HG03066 (cell line): ENCODE results near the gene FBXO9.
"Not testable (repeated sequence)": the region's sequence is repeated elsewhere in the genome, so short reads cannot be mapped to it uniquely, and the experiment has no call there.

Experiments used
- ATAC-seq: cut with Tn5 transposase; IDR thresholded peaks from one replicate; pipeline ENCODE4 v1.9.1; 2021; ENCODE audit warnings: low read depth; ENCODE audit not compliant: unreplicated experiment

The FBXO9 gene

GRCh38 chr6:53045891-53046673 is 19.1 kb upstream of the FBXO9 start:
- ATAC-seq = no peak

GRCh38 chr6:53048431-53049195 is 16.6 kb upstream of the FBXO9 start:
- ATAC-seq = peak; percentile 88

- no peak for ATAC-seq
Measured at GRCh38 chr6:53049415-53049814, 15.8 kb upstream of the FBXO9 start.

GRCh38 chr6:53052152-53052551 is 13.1 kb upstream of the FBXO9 start:
- ATAC-seq = not testable (repeated sequence)

- ATAC-seq = no peak
Measured at GRCh38 chr6:53054532-53054931, 10.7 kb upstream of the FBXO9 start.

GRCh38 chr6:53055873-53056272 is 9.3 kb upstream of the FBXO9 start:
- ATAC-seq = no peak

GRCh38 chr6:53056273-53056672 is 8.9 kb upstream of the FBXO9 start:
- no peak for ATAC-seq

GRCh38 chr6:53058388-53059195 is 6.6 kb upstream of the FBXO9 start:
- ATAC-seq = no peak

GRCh38 chr6:53059648-53060589 is 5.3 kb upstream of the FBXO9 start:
- no peak for ATAC-seq

GRCh38 chr6:53062169-53062539 is 3.0 kb upstream of the FBXO9 start:
- ATAC-seq = no peak

- not testable (repeated sequence) for ATAC-seq
Measured at GRCh38 chr6:53064255-53064654, 949 bp upstream of the FBXO9 start.

GRCh38 chr6:53064726-53065265 is 408 bp upstream of the FBXO9 start:
- ATAC-seq = peak; percentile 70

GRCh38 chr6:53066077-53066417 is 843 bp downstream of the FBXO9 start:
- no peak for ATAC-seq

GRCh38 chr6:53066874-53067706 is 1.9 kb downstream of the FBXO9 start:
- ATAC-seq = no peak

- no peak for ATAC-seq
Measured at GRCh38 chr6:53067849-53068361, 2.7 kb downstream of the FBXO9 start.

- no peak for ATAC-seq
Measured at GRCh38 chr6:53069427-53069826, 4.2 kb downstream of the FBXO9 start.

- peak; percentile 55 for ATAC-seq
Measured at GRCh38 chr6:53070806-53071205, 5.6 kb downstream of the FBXO9 start.

- ATAC-seq = no peak
Measured at GRCh38 chr6:53074347-53074746, 9.1 kb downstream of the FBXO9 start.

- ATAC-seq = no peak
Measured at GRCh38 chr6:53080813-53081212, 15.6 kb downstream of the FBXO9 start.
